Peyer's patch (tissue), 4 donors: ENCODE data around the gene MAG. TPM values are rescaled to one million over a fixed set of nuclear protein-coding genes. Genes with fewer than 3 reads are reported as not detected.

ENCODE experiments used
- DNase-seq, 3 donors: peaks; one replicate each; pipeline ENCODE4 v3.0.0-alpha.2; 2017 to 2019
- H3K27ac ChIP-seq, 4 donors: fragments of 200-600 bp; sonication (generic); one replicate each; pipeline ENCODE4 v1.5.1; 2016 to 2019
- H3K27me3 ChIP-seq, 2 donors: fragments of 200-600 bp; sonication (generic); one replicate each; pipeline ENCODE4 v1.5.1; 2019
- H3K36me3 ChIP-seq, 3 donors: fragments of 200-600 bp; sonication (generic); one replicate each; pipeline ENCODE4 v1.5.1; 2016 to 2019
- H3K4me1 ChIP-seq, 4 donors: fragments of 200-600 bp; sonication (generic); one replicate each; pipeline ENCODE4 v1.5.1; 2016 to 2019
- H3K4me3 ChIP-seq, 4 donors: fragments of 200-600 bp; sonication (generic); 1 replicate in 3 of 4; 2 replicates in 1 of 4; pipeline ENCODE4 v1.5.1; 2016 to 2019; ENCODE audit warnings: mild to moderate bottlenecking in 1 of 4
- H3K9me3 ChIP-seq, 4 donors: fragments of 200-600 bp; sonication (generic); one replicate each; pipeline ENCODE4 v1.5.1; 2016 to 2019; ENCODE audit warnings: mild to moderate bottlenecking in 1 of 4
- POLR2A ChIP-seq, 2 donors: fragments of 450-650 bp; IDR thresholded peaks; one replicate each; pipeline ENCODE4 v1.5.1; 2017; ENCODE audit warnings: antibody characterized with exemption in 2 of 2, mild to moderate bottlenecking in 2 of 2, moderate library complexity in 2 of 2
- total RNA-seq, 4 donors: library from RNA; depleted of rRNA; stranded (reverse); fragments of >200 nt; gene quantifications; one replicate each; pipeline ENCODE4 v1.1.0, GENCODE V29; 2016
- TF ChIP-seq, protein P1 (sequence below), 6 experiments: fragments of 450-650 bp in 4 of 6; fragments of 200-600 bp in 2 of 6; sonication (generic) in 1 of 6; IDR thresholded peaks; one replicate each; pipeline ENCODE4 v1.5.1; 2017 to 2019; ENCODE audit warnings: antibody characterized with exemption in 6 of 6, mild to moderate bottlenecking in 3 of 6, moderate library complexity in 1 of 6

The MAG gene
- total RNA-seq, 4 donors from 2014 or later = 3.8 TPM; not detected in 3

DNA sequence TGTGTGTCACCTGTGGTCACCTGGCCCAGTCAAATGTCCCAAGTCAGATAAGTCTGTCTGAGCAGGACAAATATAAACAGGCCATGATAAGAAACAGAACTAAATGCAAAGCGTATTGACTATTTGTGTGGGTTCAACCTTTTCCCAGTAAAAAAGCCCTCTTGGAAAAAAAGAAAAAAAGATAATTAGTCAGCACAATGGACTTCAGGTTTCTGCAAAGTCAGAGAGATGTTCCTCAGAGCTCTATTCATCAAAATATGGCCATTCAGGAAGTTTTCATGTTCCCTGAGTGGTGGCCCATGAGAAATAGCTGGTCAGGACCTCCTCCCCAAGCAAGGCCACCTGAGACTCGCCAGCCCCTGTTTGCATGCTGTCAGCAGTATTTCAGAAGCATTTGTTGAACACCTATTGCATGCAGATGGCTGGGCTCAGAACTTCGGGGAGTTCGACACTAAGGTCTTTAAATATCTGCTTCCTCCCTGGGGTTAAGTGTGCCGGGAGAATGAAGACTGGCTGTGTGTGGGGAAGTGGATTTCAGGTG is 69.0 kb downstream of the MAG start:
- Histone ChIP-seq H3K36me3 (no peaks in the 10 kb centered on the region), H3K9me3 (no peaks in the 10 kb centered on the region), H3K27ac (no peak overlapping the region), H3K27me3 (no peaks in the 10 kb centered on the region), H3K4me3 (no peak overlapping the region), H3K4me1 (no peaks in the 10 kb centered on the region)
- DNase-seq = no peak
- TF ChIP-seq, protein P1, sequence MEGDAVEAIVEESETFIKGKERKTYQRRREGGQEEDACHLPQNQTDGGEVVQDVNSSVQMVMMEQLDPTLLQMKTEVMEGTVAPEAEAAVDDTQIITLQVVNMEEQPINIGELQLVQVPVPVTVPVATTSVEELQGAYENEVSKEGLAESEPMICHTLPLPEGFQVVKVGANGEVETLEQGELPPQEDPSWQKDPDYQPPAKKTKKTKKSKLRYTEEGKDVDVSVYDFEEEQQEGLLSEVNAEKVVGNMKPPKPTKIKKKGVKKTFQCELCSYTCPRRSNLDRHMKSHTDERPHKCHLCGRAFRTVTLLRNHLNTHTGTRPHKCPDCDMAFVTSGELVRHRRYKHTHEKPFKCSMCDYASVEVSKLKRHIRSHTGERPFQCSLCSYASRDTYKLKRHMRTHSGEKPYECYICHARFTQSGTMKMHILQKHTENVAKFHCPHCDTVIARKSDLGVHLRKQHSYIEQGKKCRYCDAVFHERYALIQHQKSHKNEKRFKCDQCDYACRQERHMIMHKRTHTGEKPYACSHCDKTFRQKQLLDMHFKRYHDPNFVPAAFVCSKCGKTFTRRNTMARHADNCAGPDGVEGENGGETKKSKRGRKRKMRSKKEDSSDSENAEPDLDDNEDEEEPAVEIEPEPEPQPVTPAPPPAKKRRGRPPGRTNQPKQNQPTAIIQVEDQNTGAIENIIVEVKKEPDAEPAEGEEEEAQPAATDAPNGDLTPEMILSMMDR (IDR thresholded peaks at IDR 0.05) = no peak
- no peak for TF ChIP-seq POLR2A (IDR thresholded peaks at IDR 0.05)

DNA sequence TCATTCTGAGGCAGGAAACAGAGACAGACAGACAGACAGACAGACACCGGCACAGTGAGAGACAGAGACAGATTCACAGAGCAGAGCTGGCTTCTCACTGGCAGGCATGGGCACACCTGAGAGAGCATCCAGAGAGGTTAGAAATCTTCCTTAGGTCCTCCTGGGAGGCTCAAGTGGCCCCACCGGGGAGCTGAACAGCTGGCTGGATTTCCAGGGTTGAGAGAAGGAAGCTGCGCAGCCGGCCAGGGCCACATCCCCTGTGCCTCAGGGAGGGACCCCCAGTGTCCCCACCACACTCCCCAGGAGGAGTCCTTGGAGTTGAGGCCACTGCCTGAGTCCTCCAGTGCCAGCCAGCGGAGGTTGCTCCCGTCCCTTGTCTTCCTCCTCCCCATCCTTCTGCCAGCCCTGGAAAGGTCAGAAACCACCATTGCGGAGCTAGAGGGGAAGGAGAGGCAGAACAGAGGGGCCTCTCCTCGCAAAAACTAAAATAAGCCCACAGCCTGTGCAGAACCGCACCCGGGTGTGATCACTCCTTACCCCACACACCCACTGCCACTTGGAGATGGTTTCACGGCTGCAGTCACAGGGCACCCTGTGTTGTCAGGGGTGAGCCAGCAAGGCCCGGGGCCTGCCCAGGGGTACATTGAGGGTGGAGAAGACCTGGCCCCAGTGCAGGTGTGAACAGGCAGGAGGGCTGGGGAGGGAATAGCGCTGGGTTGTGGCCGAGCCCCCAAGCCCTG is 70.5 kb downstream of the MAG start:
- H3K4me3 ChIP-seq = no peak overlapping the region
- H3K36me3 ChIP-seq = no peaks in the 10 kb centered on the region
- H3K9me3 ChIP-seq = no peaks in the 10 kb centered on the region
- H3K4me1 ChIP-seq = no peaks in the 10 kb centered on the region
- TF ChIP-seq POLR2A (IDR thresholded peaks at IDR 0.05) = no peak
- TF ChIP-seq, protein P1 (IDR thresholded peaks at IDR 0.05) = no peak
- DNase-seq = no peak
- no peak overlapping the region for H3K27ac ChIP-seq
- H3K27me3 ChIP-seq = no peaks in the 10 kb centered on the region

DNA sequence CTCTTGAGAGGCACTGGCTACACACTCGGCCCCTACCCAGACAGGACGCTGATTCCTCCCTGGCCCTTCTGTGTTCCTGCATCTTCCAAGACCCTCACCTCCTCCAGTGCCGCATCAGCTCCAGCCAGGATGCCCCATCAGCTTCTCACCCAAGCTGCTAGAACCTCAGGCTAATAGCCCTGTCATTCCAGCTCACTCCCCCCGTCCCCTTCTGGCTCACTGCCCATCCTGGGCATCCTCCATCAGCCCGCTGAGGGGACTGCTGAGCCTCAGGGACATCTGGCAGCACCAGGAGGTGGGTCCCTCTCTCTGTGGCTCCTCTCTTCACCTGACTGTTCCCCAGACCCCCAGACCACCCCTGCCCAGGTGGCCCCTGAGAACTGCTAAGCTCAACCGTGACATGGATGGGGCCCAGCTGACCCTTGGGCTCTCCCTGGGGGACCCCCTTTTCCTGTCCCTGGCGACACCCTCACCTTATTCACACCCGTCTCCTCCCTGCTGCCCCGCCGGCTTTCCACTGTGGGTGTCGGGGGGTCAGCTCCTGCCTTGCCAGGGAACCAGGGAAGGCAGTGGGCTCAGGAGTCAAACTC is 71.1 kb downstream of the MAG start:
- H3K4me1 ChIP-seq = no peaks in the 10 kb centered on the region
- no peaks in the 10 kb centered on the region for H3K9me3 ChIP-seq
- TF ChIP-seq POLR2A (IDR thresholded peaks at IDR 0.05) = no peak
- TF ChIP-seq, protein P1 (IDR thresholded peaks at IDR 0.05) = no peak
- DNase-seq = no peak
- H3K36me3 ChIP-seq = no peaks in the 10 kb centered on the region
- H3K4me3 ChIP-seq = no peak overlapping the region
- H3K27me3 ChIP-seq = no peaks in the 10 kb centered on the region
- no peak overlapping the region for H3K27ac ChIP-seq

Other genes with a start within 250 kb of the MAG start
- 1,000 to 10,000 TPM in 3 of 4 donors, 10 to 100 TPM in 1; 33.0 to 1,418 (median 1,063) TPM for gene FXYD3, start 176.3 kb upstream of the MAG start, total RNA-seq
- gene LGI4, start 157.1 kb upstream of the MAG start, total RNA-seq = 10 to 100 TPM in 2 of 4 donors, 1 to 10 TPM in 2; 6.1 to 37.3 (median 14.4) TPM
- 10 to 100 TPM in 2 of 4 donors, not detected in 2; 12.3 to 12.7 TPM for gene FXYD1, start 153.3 kb upstream of the MAG start, total RNA-seq
- not detected for gene FXYD7, start 148.9 kb upstream of the MAG start, total RNA-seq
- gene FXYD5, start 137.4 kb upstream of the MAG start, total RNA-seq = 10 to 100 TPM in 3 of 4 donors, 1 to 10 TPM in 1; 6.0 to 67.7 (median 22.2) TPM
- gene FAM187B, start 63.4 kb upstream of the MAG start, total RNA-seq = not detected
- 100 to 1,000 TPM in 3 of 4 donors, 10 to 100 TPM in 1; 28.9 to 214 (median 188) TPM for gene LSR, start 43.2 kb upstream of the MAG start, total RNA-seq
- 100 to 1,000 TPM; 112 to 201 (median 142) TPM for gene USF2, start 23.2 kb upstream of the MAG start, total RNA-seq
- not detected for gene HAMP, start 9.6 kb upstream of the MAG start, total RNA-seq
- 100 to 1,000 TPM in 1 of 4 donors, 10 to 100 TPM in 2, not detected in 1; 10.9 to 207 (median 15.7) TPM for gene CD22, start 37.0 kb downstream of the MAG start, total RNA-seq
- 1 to 10 TPM in 1 of 4 donors, under 1 TPM in 1, not detected in 2; 0.66 to 1.6 TPM for gene FFAR1, start 55.7 kb downstream of the MAG start, total RNA-seq
- 1 to 10 TPM in 1 of 4 donors, not detected in 3; 1.1 TPM for gene FFAR3, start 66.3 kb downstream of the MAG start, total RNA-seq
- under 1 TPM in 1 of 4 donors, not detected in 3; 0.70 TPM for gene GPR42, start 78.9 kb downstream of the MAG start, total RNA-seq
- gene FFAR2, start 156.1 kb downstream of the MAG start, total RNA-seq = 1 to 10 TPM in 2 of 4 donors, under 1 TPM in 1, not detected in 1; 0.80 to 1.8 (median 1.0) TPM
- not detected for gene KRTDAP, start 198.3 kb downstream of the MAG start, total RNA-seq
- 10 to 100 TPM in 2 of 4 donors, 1 to 10 TPM in 1, not detected in 1; 1.9 to 29.7 (median 10.7) TPM for gene DMKN, start 221.5 kb downstream of the MAG start, total RNA-seq
- 1 to 10 TPM in 1 of 4 donors, not detected in 3; 1.0 TPM for gene SBSN, start 236.2 kb downstream of the MAG start, total RNA-seq
- under 1 TPM in 1 of 4 donors, not detected in 3; 0.54 TPM for gene GAPDHS, start 241.3 kb downstream of the MAG start, total RNA-seq